Neural progenitor cell (in vitro differentiated cells): ENCODE data around the gene MYLK. TPM values are rescaled to one million over a fixed set of nuclear protein-coding genes. Genes with fewer than 3 reads are reported as not detected.

ENCODE experiments used
- DNase-seq: peaks from one replicate; pipeline ENCODE4 v3.0.0-alpha.2; 2016; ENCODE audit warnings: low spot score
- H2AFZ ChIP-seq: fragments of 200-600 bp; sonication (generic); replicated peaks from 2 replicates; pipeline ENCODE4 v1.6.1; 2016; ENCODE audit warnings: antibody characterized with exemption
- H3F3A ChIP-seq: fragments of 200-600 bp; sonication (generic); 2 replicates; pipeline ENCODE4 v1.6.1; 2016; ENCODE audit warnings: antibody characterized with exemption, low read depth
- H3K27ac ChIP-seq: fragments of 200-600 bp; sonication (generic); 2 replicates; pipeline ENCODE4 v1.5.1; 2016; ENCODE audit warnings: mild to moderate bottlenecking
- H3K27me3 ChIP-seq: fragments of 200-600 bp; sonication (generic); 2 replicates; pipeline ENCODE4 v1.6.1; 2016; ENCODE audit warnings: mild to moderate bottlenecking, moderate library complexity
- H3K36me3 ChIP-seq: fragments of 200-600 bp; sonication (generic); 2 replicates; pipeline ENCODE4 v1.5.1; 2016
- H3K4me1 ChIP-seq: fragments of 200-600 bp; sonication (generic); 2 replicates; pipeline ENCODE4 v1.6.1; 2016; ENCODE audit warnings: mixed run types
- H3K4me2 ChIP-seq: fragments of 200-600 bp; sonication (generic); 2 replicates; pipeline ENCODE4 v1.6.1; 2016
- H3K4me3 ChIP-seq: fragments of 200-600 bp; sonication (generic); 2 replicates; pipeline ENCODE4 v1.5.1; 2016
- H3K79me2 ChIP-seq: fragments of 200-600 bp; sonication (generic); 2 replicates; pipeline ENCODE4 v1.6.1; 2016; ENCODE audit warnings: low read depth
- H3K9ac ChIP-seq: fragments of 200-600 bp; sonication (generic); 2 replicates; pipeline ENCODE4 v1.6.1; 2016
- H3K9me3 ChIP-seq: fragments of 200-600 bp; sonication (generic); 2 replicates; pipeline ENCODE4 v1.5.1; 2016; ENCODE audit warnings: low read depth
- H4K20me1 ChIP-seq: fragments of 200-600 bp; sonication (generic); 2 replicates; pipeline ENCODE4 v1.6.1; 2016; ENCODE audit warnings: low read depth
- H3K27ac Mint-ChIP-seq: 3 replicates; pipeline ENCODE4 v1.8.0; 2021; ENCODE audit warnings: mixed read lengths
- H3K27me3 Mint-ChIP-seq: 2 replicates; pipeline ENCODE4 v1.8.0; 2022; ENCODE audit warnings: low read depth, mild to moderate bottlenecking, inconsistent platforms, moderate library complexity, mixed read lengths; ENCODE audit not compliant: insufficient read depth
- H3K36me3 Mint-ChIP-seq: 3 replicates; pipeline ENCODE4 v1.8.0; 2021; ENCODE audit warnings: mixed read lengths
- H3K4me1 Mint-ChIP-seq: 3 replicates; pipeline ENCODE4 v1.8.0; 2021; ENCODE audit warnings: mixed read lengths
- H3K4me3 Mint-ChIP-seq: 3 replicates; pipeline ENCODE4 v1.8.0; 2021; ENCODE audit warnings: mild to moderate bottlenecking, moderate library complexity, mixed read lengths
- H3K9me3 Mint-ChIP-seq: 3 replicates; pipeline ENCODE4 v1.8.0; 2020; ENCODE audit warnings: mixed read lengths
- CTCF ChIP-seq: fragments of 200-600 bp; sonication (generic); IDR thresholded peaks from 2 replicates; pipeline ENCODE4 v1.5.1; 2017; ENCODE audit warnings: antibody characterized with exemption, mild to moderate bottlenecking
- EZH2 ChIP-seq: fragments of 200-600 bp; sonication (generic); IDR thresholded peaks from 2 replicates; pipeline ENCODE4 v1.6.1; 2017; ENCODE audit warnings: antibody characterized with exemption, mild to moderate bottlenecking, moderate library complexity
- EZH2phosphoT487 ChIP-seq: fragments of 200-600 bp; sonication (generic); IDR thresholded peaks from 2 replicates; pipeline ENCODE4 v1.6.1; 2017; ENCODE audit warnings: antibody characterized with exemption
- small RNA-seq: library from RNA; depleted of rRNA; stranded (forward); fragments of <200 nt; gene quantifications from one replicate; pipeline ENCODE3, GENCODE V24; 2015
- total RNA-seq: library from RNA; depleted of rRNA; stranded (reverse); fragments of >200 nt; gene quantifications from 2 replicates; pipeline ENCODE4 v1.2.3, GENCODE V29; 2015; ENCODE audit warnings: low replicate concordance

The MYLK gene
- total RNA-seq, 1 donor from 2014 or later, result 28.4 TPM

DNA sequence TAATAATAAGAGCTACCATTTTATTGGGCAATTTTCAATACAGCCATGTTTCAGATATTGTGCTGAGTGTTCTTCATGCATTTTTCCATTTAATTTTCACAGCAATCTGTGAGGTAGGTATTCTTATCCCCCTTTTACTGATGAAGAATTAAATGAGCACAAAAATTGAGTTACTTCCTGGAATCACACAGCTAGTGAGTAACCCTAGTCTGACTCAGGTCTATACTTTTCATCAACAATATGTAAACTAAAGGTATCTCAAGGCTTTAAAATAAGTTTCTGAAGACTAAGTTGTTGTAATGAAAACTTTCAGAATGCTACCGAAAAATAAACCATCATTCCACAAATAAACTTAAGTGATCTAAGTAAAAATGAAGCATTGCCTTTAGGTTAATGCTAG is 321.6 kb downstream of the MYLK start:
- H3K27ac ChIP-seq, result no peak overlapping the region
- H3K9me3 ChIP-seq, result no peaks in the 10 kb centered on the region
- H3F3A ChIP-seq, result peaks cover 7% of the 10 kb centered on the region
- Mint-ChIP-seq H3K9me3 (no peaks in the 10 kb centered on the region), H3K27me3 (peaks cover 2% of the 10 kb centered on the region), H3K27ac (no peak overlapping the region), H3K36me3 (no peaks in the 10 kb centered on the region), H3K4me1 (no peaks in the 10 kb centered on the region), H3K4me3 (no peak overlapping the region)
- no peak for TF ChIP-seq CTCF
- no peak for TF ChIP-seq EZH2
- no peak for TF ChIP-seq EZH2phosphoT487
- no peaks in the 10 kb centered on the region for H3K79me2 ChIP-seq
- no peak for DNase-seq
- H3K27me3 ChIP-seq, result no peaks in the 10 kb centered on the region
- H3K4me2 ChIP-seq, result no peak overlapping the region
- no peaks in the 10 kb centered on the region for H3K36me3 ChIP-seq
- peaks cover 7% of the 10 kb centered on the region for H4K20me1 ChIP-seq
- H3K9ac ChIP-seq, result no peak overlapping the region
- no peak overlapping the region for H2AFZ ChIP-seq
- no peaks in the 10 kb centered on the region for H3K4me1 ChIP-seq
- no peak overlapping the region for H3K4me3 ChIP-seq

DNA sequence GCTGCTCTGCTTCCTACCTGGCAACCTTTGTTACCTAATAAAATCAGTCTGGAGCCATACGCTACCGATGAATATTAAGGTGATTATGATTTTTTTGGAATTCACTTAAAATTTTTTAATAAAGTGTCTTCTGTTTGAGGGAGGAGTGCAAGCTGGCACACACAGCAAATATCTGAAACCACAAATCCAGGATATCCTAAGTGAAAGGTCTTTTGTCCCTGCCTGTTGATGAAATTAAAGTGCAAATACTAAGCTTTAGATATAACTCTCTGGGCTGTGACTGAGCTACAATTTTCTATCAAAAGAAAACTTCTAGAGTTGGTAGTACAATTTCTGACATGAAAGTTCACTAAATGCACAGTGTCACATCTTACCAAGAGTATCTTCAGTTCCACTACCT is 322.9 kb downstream of the MYLK start:
- peaks cover 2% of the 10 kb centered on the region for H3K27me3 Mint-ChIP-seq
- H3K4me1 ChIP-seq, result no peaks in the 10 kb centered on the region
- no peaks in the 10 kb centered on the region for H3K36me3 ChIP-seq
- peaks cover 6% of the 10 kb centered on the region for H3K9me3 Mint-ChIP-seq
- no peak overlapping the region for H3K4me3 ChIP-seq
- no peak for TF ChIP-seq EZH2
- TF ChIP-seq CTCF, result no peak
- no peak for TF ChIP-seq EZH2phosphoT487
- DNase-seq, result no peak
- no peaks in the 10 kb centered on the region for H3K9me3 ChIP-seq
- H3K4me3 Mint-ChIP-seq, result no peak overlapping the region
- no peak overlapping the region for H3K9ac ChIP-seq
- H3K4me2 ChIP-seq, result no peak overlapping the region
- H4K20me1 ChIP-seq, result peaks cover 7% of the 10 kb centered on the region
- H2AFZ ChIP-seq, result no peak overlapping the region
- H3K27me3 ChIP-seq, result no peaks in the 10 kb centered on the region
- no peak overlapping the region for H3K27ac ChIP-seq
- peaks cover 7% of the 10 kb centered on the region for H3F3A ChIP-seq
- no peak overlapping the region for H3K27ac Mint-ChIP-seq
- H3K4me1 Mint-ChIP-seq, result no peaks in the 10 kb centered on the region
- peaks cover 7% of the 10 kb centered on the region for H3K79me2 ChIP-seq
- peaks cover 9% of the 10 kb centered on the region for H3K36me3 Mint-ChIP-seq

Small RNA genes within 50 kb of the gene (small RNA-seq; reads per million reads assigned to genes)
- gene RF00392, result not detected

Other genes starting within 250 kb of the MYLK start
- gene CCDC14, start 76.9 kb upstream of the MYLK start, total RNA-seq, result 154 and 250 TPM in 2 replicates
- not detected in 2 replicates for gene ROPN1, start 107.8 kb upstream of the MYLK start, total RNA-seq
- gene KALRN, start 149.0 kb upstream of the MYLK start, total RNA-seq, result 20.6 and 21.7 TPM in 2 replicates